ENCODE data around the gene XPR1.
"Not testable (repeated sequence)": the region's sequence is repeated elsewhere in the genome, so short reads cannot be mapped to it uniquely, and the experiment has no call there.

XPR1 gene

GRCh38 chr1:180841415-180841814 lies 209.6 kb downstream of the XPR1 start:
- no peak for DNase-seq (ENCODE audit: low read depth)

- DNase-seq (ENCODE audit: low read depth) = no peak
Observed at GRCh38 chr1:180842052-180842451, 210.2 kb downstream of the XPR1 start.

- no peak for DNase-seq (ENCODE audit: low read depth)
Observed at GRCh38 chr1:180842491-180843275, 210.9 kb downstream of the XPR1 start.

GRCh38 chr1:180845352-180845751 lies 213.5 kb downstream of the XPR1 start:
- no peak for DNase-seq (ENCODE audit: low read depth)

GRCh38 chr1:180848191-180848590 lies 216.4 kb downstream of the XPR1 start:
- DNase-seq (ENCODE audit: low read depth) = no peak

- no peak for DNase-seq (ENCODE audit: low read depth)
Observed at GRCh38 chr1:180849031-180849775, 217.4 kb downstream of the XPR1 start.

GRCh38 chr1:180851995-180852887 lies 220.4 kb downstream of the XPR1 start:
- no peak for DNase-seq (ENCODE audit: low read depth)

- DNase-seq (ENCODE audit: low read depth) = no peak
Observed at GRCh38 chr1:180854001-180854400, 222.2 kb downstream of the XPR1 start.

- no peak for DNase-seq (ENCODE audit: low read depth)
Observed at GRCh38 chr1:180854456-180854855, 222.6 kb downstream of the XPR1 start.

- not testable (repeated sequence) for DNase-seq (ENCODE audit: low read depth)
Observed at GRCh38 chr1:180857947-180858725, 226.3 kb downstream of the XPR1 start.

- no peak for DNase-seq (ENCODE audit: low read depth)
Observed at GRCh38 chr1:180859306-180859705, 227.5 kb downstream of the XPR1 start.

GRCh38 chr1:180860535-180860934 lies 228.7 kb downstream of the XPR1 start:
- DNase-seq (ENCODE audit: low read depth) = no peak

- no peak for DNase-seq (ENCODE audit: low read depth)
Observed at GRCh38 chr1:180862305-180862704, 230.5 kb downstream of the XPR1 start.

- DNase-seq (ENCODE audit: low read depth) = no peak
Observed at GRCh38 chr1:180863158-180863775, 231.4 kb downstream of the XPR1 start.

- DNase-seq (ENCODE audit: low read depth) = no peak
Observed at GRCh38 chr1:180881806-180882509, 250.1 kb downstream of the XPR1 start.

GRCh38 chr1:180884588-180885300 lies 252.9 kb downstream of the XPR1 start:
- no peak for DNase-seq (ENCODE audit: low read depth)

GRCh38 chr1:180886338-180886737 lies 254.5 kb downstream of the XPR1 start:
- no peak for DNase-seq (ENCODE audit: low read depth)

- DNase-seq (ENCODE audit: low read depth) = no peak
Observed at GRCh38 chr1:180887841-180888240, 256.0 kb downstream of the XPR1 start.

- DNase-seq (ENCODE audit: low read depth) = no peak
Observed at GRCh38 chr1:180888870-180889269, 257.0 kb downstream of the XPR1 start.

- no peak for DNase-seq (ENCODE audit: low read depth)
Observed at GRCh38 chr1:180889325-180889724, 257.5 kb downstream of the XPR1 start.

All from stimulated activated CD8-positive, alpha-beta memory T cell treated with anti-CD3 and anti-CD28 coated beads, Interleukin-4, amount 100 ng/mL, for 24 hours (primary cell).